ENCODE results near the gene GBGT1. TPM values are rescaled to one million over a fixed set of nuclear protein-coding genes. Genes with fewer than 3 reads are reported as not detected.

The GBGT1 gene
- total RNA-seq, 2 experiments from 2014 or later = 3.9 to 4.7 TPM

DNA sequence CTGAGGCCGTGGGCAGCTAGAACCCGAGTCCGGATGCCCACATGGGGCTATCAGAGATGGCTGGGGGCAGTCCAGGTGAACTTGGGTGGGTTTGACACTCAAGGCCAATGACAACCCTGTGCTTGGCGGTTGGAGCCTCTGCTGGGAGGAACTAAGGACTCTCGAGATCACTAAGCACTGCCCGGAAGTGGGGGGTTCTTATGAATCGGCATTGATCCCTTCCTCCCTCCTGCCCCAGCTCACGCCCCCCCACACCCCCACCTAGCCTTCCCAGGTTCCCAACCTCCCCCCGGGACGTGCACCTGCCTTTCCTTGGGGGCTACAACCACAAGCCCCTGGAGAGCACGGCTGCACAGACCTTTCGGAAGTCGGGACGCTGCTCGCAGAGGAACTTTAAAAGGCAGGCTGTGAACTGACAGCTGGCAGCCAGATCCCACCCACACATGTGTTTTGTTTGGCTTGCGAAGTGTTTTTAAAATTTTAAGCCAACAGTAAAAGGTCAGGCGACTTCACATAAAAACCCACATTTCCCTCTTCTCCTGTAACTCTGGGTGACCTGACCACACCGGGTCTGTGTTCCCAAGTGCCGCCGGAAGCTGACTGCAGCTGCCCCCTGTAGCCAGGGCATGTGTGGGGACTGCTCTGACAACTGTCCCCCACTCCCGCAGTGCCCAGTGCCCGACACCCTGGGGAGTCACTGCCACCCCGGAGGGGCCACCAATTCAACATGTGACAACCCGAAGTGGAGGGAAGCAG, 37.6 kb downstream of the GBGT1 start:
- no peak overlapping the region for H3K4me3 Mint-ChIP-seq
- no peaks in the 10 kb centered on the region for H3K27me3 Mint-ChIP-seq (ENCODE audit: low read depth)
- peaks cover 42% of the 10 kb centered on the region for H3K4me1 Mint-ChIP-seq (ENCODE audit: low read depth)
- DNase-seq = peak; percentile 29
- no peaks in the 10 kb centered on the region for H3K36me3 Mint-ChIP-seq (ENCODE audit: low read depth)
- H3K27ac Mint-ChIP-seq = no peak overlapping the region
- H3K9me3 Mint-ChIP-seq = no peaks in the 10 kb centered on the region
- intact Hi-C loops (cut with micrococcal nuclease) = no loop called here
- CTCF ChIA-PET = interaction anchor here (0.6 kb wide), 1 partner anchor 9 kb away, joined by 3 read pairs; no protein-coding TSS in a partner anchor

DNA sequence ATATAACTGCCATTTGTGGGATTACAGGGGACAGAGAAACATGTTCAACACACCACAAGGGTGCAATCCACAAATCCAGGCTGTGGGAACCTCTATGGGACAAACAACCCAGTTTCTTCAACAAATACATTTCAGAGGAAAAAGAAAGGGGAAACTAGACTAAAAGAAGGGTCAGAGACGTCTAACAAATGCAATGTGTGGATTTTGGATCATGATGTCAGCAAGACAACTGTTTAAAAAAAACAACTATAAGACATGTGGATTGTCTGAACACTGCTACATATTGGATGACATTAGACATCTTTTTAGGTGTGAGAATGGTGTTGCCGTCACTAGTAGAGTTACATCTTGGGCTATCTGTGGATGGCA, 38.8 kb downstream of the GBGT1 start:
- Mint-ChIP-seq H3K27ac (no peak overlapping the region), H3K9me3 (no peaks in the 10 kb centered on the region), H3K4me3 (no peak overlapping the region), H3K4me1 (ENCODE audit: low read depth) (peaks cover 40% of the 10 kb centered on the region), H3K27me3 (ENCODE audit: low read depth) (no peaks in the 10 kb centered on the region), H3K36me3 (ENCODE audit: low read depth) (no peaks in the 10 kb centered on the region)
- intact Hi-C loops (cut with micrococcal nuclease) = no loop called here
- DNase-seq = no peak
- CTCF ChIA-PET = no interaction called here

DNA sequence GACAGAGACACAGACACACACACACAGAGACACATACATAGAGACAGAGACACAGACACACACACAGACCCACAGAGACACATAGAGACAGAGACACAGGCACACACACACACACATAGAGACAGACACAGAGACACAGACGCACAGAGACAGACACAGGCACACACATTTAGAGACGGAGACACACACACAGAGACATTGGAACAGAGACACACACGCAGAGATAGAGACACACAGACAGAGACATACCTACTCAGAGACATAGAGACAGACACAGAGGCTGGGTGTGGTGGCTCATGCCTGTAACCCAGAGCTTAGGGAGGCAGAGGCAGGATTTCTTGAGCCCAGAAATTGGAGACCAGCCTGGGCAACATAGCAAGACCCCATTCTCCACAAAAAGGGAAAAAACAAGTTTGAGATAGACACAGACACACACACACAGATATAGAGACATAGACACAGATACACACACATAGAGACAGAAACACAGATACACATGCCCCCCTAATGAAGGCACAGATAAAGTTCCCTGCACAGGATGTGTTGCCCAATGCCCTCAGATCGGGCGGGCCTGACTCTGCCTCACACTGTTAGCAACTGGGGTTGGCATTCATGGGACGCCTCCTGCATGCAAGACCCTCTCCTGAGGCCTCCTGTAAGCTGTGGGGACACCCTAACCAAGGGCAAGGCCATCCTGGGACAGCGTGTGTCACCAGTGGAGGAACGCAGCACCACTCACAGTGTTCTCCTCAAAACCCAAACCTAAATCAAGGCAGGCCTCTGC, 39.4 kb downstream of the GBGT1 start:
- no peaks in the 10 kb centered on the region for H3K9me3 Mint-ChIP-seq
- intact Hi-C loops (cut with micrococcal nuclease) = no loop called here
- no peaks in the 10 kb centered on the region for H3K36me3 Mint-ChIP-seq (ENCODE audit: low read depth)
- CTCF ChIA-PET = interaction anchor here (0.7 kb wide), 1 partner anchor 11 kb away, joined by 3 read pairs; no protein-coding TSS in a partner anchor
- H3K4me3 Mint-ChIP-seq = no peak overlapping the region
- peaks cover 40% of the 10 kb centered on the region for H3K4me1 Mint-ChIP-seq (ENCODE audit: low read depth)
- no peak overlapping the region for H3K27ac Mint-ChIP-seq
- no peaks in the 10 kb centered on the region for H3K27me3 Mint-ChIP-seq (ENCODE audit: low read depth)
- no peak for DNase-seq

DNA sequence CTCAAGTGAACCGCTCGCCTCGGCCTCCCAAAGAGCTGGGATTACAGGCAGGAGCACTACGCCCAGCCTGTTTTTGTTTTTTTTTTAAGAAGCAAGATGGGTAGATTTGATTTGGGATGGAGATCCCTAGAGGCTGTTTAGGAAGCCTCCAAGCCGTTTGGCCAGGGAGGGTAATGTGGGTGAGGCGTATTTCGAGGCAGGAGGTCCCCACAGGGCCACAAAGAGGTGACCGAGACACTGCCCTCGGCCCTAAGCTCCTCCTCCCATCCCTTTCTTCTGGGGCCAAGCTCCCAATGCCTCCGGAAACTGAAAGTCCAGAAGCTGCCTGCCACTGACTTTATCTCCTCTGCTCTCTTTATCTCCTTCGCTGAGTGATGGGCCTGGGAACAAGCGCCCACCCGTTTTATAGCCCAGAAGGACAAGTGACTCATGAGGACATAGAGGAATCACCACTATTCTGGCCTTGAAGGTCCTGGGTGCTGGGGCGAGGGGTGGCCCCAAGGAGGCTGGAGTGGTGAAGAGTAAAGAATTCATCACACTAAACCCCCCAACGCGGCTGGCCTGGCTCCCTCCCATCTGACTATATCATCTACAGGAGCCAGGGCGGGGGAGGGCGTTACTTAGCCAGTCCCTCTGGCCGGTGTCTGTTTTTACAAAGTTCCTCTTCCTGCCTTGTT, 40.6 kb downstream of the GBGT1 start:
- intact Hi-C loops (cut with micrococcal nuclease) = no loop called here
- peaks cover 2% of the 10 kb centered on the region for H3K36me3 Mint-ChIP-seq (ENCODE audit: low read depth)
- H3K27ac Mint-ChIP-seq = peak overlapping the region; percentile 39
- DNase-seq = no peak
- no peaks in the 10 kb centered on the region for H3K27me3 Mint-ChIP-seq (ENCODE audit: low read depth)
- no peaks in the 10 kb centered on the region for H3K9me3 Mint-ChIP-seq
- peaks cover 47% of the 10 kb centered on the region for H3K4me1 Mint-ChIP-seq (ENCODE audit: low read depth)
- CTCF ChIA-PET = interaction anchor here (0.6 to 1.3 kb wide), 5 partner anchors 11 to 101 kb away, joined by 3 to 8 read pairs (median 3); no protein-coding TSS in a partner anchor
- H3K4me3 Mint-ChIP-seq = no peak overlapping the region

DNA sequence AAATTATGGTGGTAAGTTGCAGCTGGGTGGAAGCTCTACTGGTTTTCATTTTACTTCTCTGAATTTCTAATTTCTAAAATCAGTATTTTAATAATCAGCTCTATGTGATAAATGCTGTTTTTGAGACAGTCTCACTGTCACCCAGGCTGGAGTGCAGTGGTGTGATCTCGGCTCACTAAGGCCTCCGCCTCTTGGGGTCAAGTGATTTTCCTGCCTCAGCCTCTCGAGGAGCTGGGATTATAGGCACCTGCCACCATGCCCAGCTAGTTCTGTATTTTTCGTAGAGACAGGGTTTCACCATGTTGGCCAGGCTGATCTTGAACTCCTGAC, 41.1 kb downstream of the GBGT1 start:
- CTCF ChIA-PET = interaction anchor here (0.6 to 1.3 kb wide), 6 partner anchors 12 to 101 kb away, joined by 3 to 8 read pairs (median 4); no protein-coding TSS in a partner anchor
- no peak overlapping the region for H3K27ac Mint-ChIP-seq
- DNase-seq = no peak
- H3K4me3 Mint-ChIP-seq = no peak overlapping the region
- intact Hi-C loops (cut with micrococcal nuclease) = no loop called here
- H3K4me1 Mint-ChIP-seq (ENCODE audit: low read depth) = peaks cover 46% of the 10 kb centered on the region
- H3K9me3 Mint-ChIP-seq = no peaks in the 10 kb centered on the region
- peaks cover 2% of the 10 kb centered on the region for H3K36me3 Mint-ChIP-seq (ENCODE audit: low read depth)
- no peaks in the 10 kb centered on the region for H3K27me3 Mint-ChIP-seq (ENCODE audit: low read depth)

DNA sequence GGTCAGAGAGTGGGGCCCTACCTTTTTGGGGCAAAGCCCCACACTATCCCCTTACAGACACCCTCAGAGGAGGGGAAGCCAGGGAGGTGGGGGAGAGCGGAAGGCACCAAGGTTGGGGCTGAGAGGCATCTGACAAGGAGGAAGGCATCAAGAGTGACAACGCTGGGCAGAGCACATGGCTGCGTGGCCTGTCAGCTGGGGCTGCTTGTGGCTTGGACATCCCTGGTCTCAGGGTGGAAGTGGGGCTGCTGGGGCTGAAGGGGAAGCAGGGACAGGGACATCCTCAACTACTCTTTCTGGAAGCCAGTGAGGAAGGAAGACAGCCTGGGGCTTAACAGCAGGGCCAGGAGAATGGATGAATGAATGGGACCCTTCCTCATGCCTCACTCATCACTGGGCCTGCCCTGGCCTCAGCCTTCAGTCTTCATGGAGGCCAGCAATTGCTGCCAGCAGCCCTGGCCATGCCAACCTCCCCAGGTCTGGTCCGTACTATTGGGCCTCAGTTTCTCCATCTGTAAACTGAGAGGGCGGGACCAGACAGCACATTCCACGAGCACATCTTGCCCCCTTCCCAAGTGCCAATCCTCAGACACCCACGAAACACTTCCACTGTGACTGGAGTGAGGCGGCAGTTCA, 41.7 kb downstream of the GBGT1 start:
- CTCF ChIA-PET = interaction anchor here (0.6 to 1.3 kb wide), 5 partner anchors 12 to 100 kb away, joined by 3 to 8 read pairs (median 5); no protein-coding TSS in a partner anchor
- H3K4me1 Mint-ChIP-seq (ENCODE audit: low read depth) = peaks cover 47% of the 10 kb centered on the region

DNA sequence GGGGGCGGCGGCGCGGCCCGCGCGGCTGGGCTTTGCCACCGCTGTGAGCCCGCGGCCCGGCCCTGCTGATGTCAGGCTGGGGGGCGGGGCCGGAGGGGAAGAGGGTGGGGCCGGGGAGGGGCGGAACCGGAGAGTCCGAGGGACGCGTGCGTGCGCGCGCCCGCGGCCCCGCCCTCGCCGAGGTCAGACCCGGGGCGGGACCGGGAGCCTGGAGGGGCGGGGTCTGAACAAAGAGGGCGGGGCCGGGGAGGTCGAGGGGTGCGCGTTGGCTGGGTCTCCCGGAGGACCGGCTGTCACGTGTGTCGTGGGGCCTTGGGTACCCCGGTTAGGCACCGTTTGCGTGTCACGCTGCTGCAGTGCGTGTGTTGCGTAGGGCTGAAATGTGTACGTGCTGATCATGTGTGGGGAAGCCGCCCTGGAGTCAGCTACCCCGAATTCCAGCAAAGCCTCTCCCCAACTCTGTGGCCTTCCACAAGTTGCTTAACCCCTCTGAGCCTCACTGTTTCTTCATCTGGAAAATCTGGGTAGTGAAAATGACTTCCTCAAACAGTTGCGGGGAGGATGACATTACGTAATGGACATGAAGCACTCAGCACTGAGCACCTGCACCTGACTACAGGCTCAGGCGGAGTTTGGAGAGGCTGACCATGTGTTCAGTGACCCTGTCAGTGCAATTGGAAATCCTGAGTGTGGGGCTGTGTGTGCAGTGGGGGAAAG, 42.4 kb downstream of the GBGT1 start, which contains the start of gene RALGDS:
RALGDS (minus strand) TSS at position 43 of the 717 bp plus-strand sequence. CDS start 86 bp downstream, outside the sequence.
- Mint-ChIP-seq H3K27ac (peak within 1 kb of the TSS; percentile 89), H3K36me3 (ENCODE audit: low read depth) (peaks cover 2% of the 10 kb centered on the region), H3K9me3 (no peaks in the 10 kb centered on the region), H3K4me1 (ENCODE audit: low read depth) (peaks cover 43% of the 10 kb centered on the region), H3K27me3 (ENCODE audit: low read depth) (no peaks in the 10 kb centered on the region), H3K4me3 (peak within 1 kb of the TSS; percentile 78)
- intact Hi-C loops (cut with micrococcal nuclease) = loop anchor here (1.0 kb wide), 4 partner anchors 13 to 91 kb away; partner anchors contain the start of gene GTF3C5
- CTCF ChIA-PET = interaction anchor here (1.0 kb wide), 1 partner anchor 23 kb away, joined by 6 read pairs; no protein-coding TSS in a partner anchor
- DNase-seq = peak; percentile 91

More for the DNA sequence above, 41.7 kb downstream of the GBGT1 start:
- H3K27me3 Mint-ChIP-seq (ENCODE audit: low read depth) = no peaks in the 10 kb centered on the region
- intact Hi-C loops (cut with micrococcal nuclease) = loop anchor here (1.0 kb wide), 4 partner anchors 12 to 92 kb away; partner anchors contain the start of gene GTF3C5
- no peaks in the 10 kb centered on the region for H3K9me3 Mint-ChIP-seq
- DNase-seq = no peak
- peak overlapping the region; percentile 89 for H3K27ac Mint-ChIP-seq
- H3K36me3 Mint-ChIP-seq (ENCODE audit: low read depth) = peaks cover 2% of the 10 kb centered on the region
- H3K4me3 Mint-ChIP-seq = peak overlapping the region; percentile 56

DNA sequence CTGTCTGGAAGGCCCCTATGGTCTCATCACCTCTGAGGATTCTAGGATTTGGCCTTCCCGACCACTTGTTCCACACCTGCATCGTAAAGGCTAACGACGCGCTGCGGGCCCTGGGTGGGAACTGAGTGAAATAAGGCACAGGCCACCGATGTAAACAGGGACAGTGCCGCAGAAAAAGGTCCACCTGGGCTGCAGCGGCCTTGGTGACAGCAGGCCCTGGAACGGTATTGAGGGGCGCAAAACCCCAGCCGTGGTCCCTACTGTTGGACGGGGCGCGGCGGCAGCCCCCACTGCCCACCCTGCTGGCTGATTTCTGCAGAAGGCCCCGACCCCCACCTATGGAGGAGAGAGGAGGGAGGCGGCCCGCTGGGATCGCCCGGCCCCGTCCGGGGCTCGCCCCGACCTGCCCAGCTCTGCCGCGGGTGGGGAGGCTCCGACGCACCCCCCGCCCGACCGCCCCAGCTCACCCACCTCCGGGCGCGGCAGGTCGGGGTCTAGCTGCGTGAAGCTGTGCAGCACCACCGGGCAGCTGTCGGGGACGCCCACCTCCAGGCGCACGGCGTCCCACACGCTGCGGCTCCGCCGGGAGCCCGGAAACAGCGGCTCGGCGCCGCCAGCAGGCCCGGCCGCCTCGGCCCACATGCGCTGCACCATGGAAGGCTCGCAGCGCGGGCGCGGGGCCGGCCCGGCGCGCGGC, 43.1 kb downstream of the GBGT1 start:
- H3K4me3 Mint-ChIP-seq = peak overlapping the region; percentile 78
- peak; percentile 20 for DNase-seq
- H3K4me1 Mint-ChIP-seq (ENCODE audit: low read depth) = peaks cover 42% of the 10 kb centered on the region
- no peaks in the 10 kb centered on the region for H3K9me3 Mint-ChIP-seq
- H3K27ac Mint-ChIP-seq = peak overlapping the region; percentile 46
- CTCF ChIA-PET = interaction anchor here (1.0 kb wide), 1 partner anchor 24 kb away, joined by 6 read pairs; no protein-coding TSS in a partner anchor
- peaks cover 2% of the 10 kb centered on the region for H3K36me3 Mint-ChIP-seq (ENCODE audit: low read depth)
- intact Hi-C loops (cut with micrococcal nuclease) = loop anchor here (1.0 kb wide), 4 partner anchors 14 to 90 kb away; partner anchors contain the start of gene GTF3C5
- no peaks in the 10 kb centered on the region for H3K27me3 Mint-ChIP-seq (ENCODE audit: low read depth)

DNA sequence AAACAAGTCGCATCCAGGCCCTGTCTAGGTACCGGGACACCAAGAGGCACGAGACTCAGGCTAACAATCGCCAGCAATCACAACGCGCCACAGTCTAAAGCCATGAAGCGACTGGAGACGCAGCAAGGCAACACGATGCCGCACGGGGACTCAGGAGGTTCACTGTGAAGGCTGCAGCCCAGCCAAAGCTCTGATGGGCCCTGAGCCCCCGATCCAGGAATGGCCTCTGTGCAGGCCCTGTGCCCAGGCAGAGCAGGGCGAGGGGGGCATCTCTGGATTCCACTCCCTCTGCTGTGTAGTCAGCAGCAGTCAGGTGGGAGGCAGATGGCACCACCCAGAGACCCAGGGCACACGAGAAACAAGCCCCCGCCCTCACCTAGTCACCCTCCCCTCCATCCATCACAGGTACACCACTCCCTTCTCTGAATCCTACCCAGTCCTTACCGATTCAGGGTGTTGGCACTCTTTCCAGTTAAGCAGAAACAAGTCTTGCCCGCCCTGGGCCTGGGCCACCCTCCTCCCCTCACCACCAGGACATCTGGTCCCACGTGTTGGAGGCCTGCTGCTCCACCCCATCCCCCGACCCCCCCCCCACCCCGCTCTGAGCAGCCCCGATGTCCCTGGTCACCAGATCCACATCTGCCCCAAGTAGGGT, 43.7 kb downstream of the GBGT1 start:
- peaks cover 47% of the 10 kb centered on the region for H3K4me1 Mint-ChIP-seq (ENCODE audit: low read depth)
- H3K27ac Mint-ChIP-seq = no peak overlapping the region
- intact Hi-C loops (cut with micrococcal nuclease) = no loop called here
- H3K4me3 Mint-ChIP-seq = peak overlapping the region; percentile 78
- H3K27me3 Mint-ChIP-seq (ENCODE audit: low read depth) = no peaks in the 10 kb centered on the region
- no peaks in the 10 kb centered on the region for H3K9me3 Mint-ChIP-seq
- no peak for DNase-seq
- CTCF ChIA-PET = interaction anchor here (0.8 to 7.2 kb wide), 3 partner anchors 9 to 26 kb away, joined by 3 to 85 read pairs (median 6); no protein-coding TSS in a partner anchor
- H3K36me3 Mint-ChIP-seq (ENCODE audit: low read depth) = peaks cover 2% of the 10 kb centered on the region

DNA sequence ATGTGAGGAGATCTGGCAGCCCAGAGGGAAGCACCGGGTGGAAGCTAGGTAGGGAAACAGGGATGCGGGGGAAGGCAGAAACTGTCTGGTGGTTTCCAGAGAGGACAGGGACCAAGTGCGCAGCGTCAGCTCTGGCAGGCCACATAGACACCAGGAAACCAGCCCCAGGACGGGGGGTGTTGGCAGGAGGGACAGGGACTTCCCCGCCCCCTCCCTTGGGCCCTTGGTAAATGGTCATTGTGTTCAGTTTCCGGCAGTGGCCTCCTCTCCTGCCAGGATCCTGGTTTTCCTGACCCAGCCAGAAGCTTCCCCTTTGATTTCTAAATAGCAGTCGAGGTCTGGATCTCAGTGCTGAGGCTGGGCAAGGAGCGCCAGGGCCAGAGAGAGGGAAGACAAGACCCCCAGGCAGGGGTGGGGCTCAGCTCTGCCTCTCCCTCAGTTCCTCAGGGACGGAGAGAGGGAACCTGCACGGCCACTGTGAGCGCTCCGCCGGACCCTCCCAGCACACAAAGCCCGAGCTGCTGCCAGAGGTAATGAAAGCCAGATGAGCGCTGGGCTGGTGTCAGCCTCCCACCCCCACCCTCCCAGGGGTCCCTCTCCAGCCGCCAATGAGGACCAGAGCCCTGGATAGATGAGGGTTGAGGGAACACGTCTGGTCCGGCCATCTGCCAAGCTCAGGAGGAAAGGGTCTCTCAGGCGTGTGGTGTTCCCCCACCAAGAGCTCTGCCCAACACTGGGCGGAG, 44.4 kb downstream of the GBGT1 start:
- DNase-seq = no peak
- no peaks in the 10 kb centered on the region for H3K27me3 Mint-ChIP-seq (ENCODE audit: low read depth)
- peaks cover 54% of the 10 kb centered on the region for H3K4me1 Mint-ChIP-seq (ENCODE audit: low read depth)
- peaks cover 2% of the 10 kb centered on the region for H3K36me3 Mint-ChIP-seq (ENCODE audit: low read depth)
- intact Hi-C loops (cut with micrococcal nuclease) = no loop called here
- CTCF ChIA-PET = interaction anchor here (0.6 to 7.2 kb wide), 4 partner anchors 9 to 97 kb away, joined by 3 to 85 read pairs (median 4); no protein-coding TSS in a partner anchor
- H3K4me3 Mint-ChIP-seq = peak overlapping the region; percentile 54
- H3K27ac Mint-ChIP-seq = no peak overlapping the region
- H3K9me3 Mint-ChIP-seq = no peaks in the 10 kb centered on the region
